DND-41 (cell line): ENCODE data around the gene STK4.

Experiments used
- CTCF ChIP-seq: IDR thresholded peaks from 2 replicates; pipeline ENCODE4 v1.5.1; 2012; ENCODE audit warnings: borderline replicate concordance, low read length, moderate library complexity, mild to moderate bottlenecking; ENCODE audit not compliant: poor library complexity, severe bottlenecking; ENCODE audit errors: extremely low read depth
- EZH2 ChIP-seq: IDR thresholded peaks from 3 replicates; pipeline ENCODE4 v1.6.1; 2012; ENCODE audit warnings: borderline replicate concordance, low read depth, mild to moderate bottlenecking, moderate library complexity, low read length, inconsistent platforms; ENCODE audit not compliant: severe bottlenecking

GRCh38 chr20:44988631-44989171 lies 22.4 kb downstream of the STK4 start:
- no peak for TF ChIP-seq CTCF
- no peak for TF ChIP-seq EZH2
